ENCODE data around the gene SMIM29.

DNA sequence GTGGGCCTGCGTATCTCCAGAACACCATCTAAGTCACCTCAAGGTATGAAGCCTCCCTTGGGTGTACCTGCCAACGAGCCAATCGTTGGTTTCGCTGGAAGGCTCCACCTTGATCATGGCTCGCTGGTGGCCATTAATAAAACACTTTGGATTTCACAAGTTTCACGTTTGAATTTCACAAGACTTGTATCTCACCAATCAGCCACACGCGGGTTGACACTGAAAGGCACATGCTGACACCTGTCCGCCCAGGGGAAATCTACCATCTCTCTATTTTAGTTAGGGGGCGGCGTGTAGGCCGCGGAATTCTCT is 12.7 kb downstream of the SMIM29 start:
- TF ChIP-seq EZH2phosphoT487 (IDR thresholded peaks at IDR 0.05; ENCODE audit: borderline replicate concordance, low read length) (no peak), CTCF (IDR thresholded peaks at IDR 0.05; ENCODE audit: low read depth, low read length, poor library complexity, severe bottlenecking) (no peak)

Data from DOHH2 (cell line).